SK-N-MC (cell line): Measurements from ENCODE around the gene COA8.

Experiments
- EZH2 ChIP-seq: fragments of 200-600 bp; sonication (generic); IDR thresholded peaks from one replicate; pipeline ENCODE4 v1.6.1; 2017; ENCODE audit warnings: antibody characterized with exemption
- POLR2AphosphoS5 ChIP-seq: IDR thresholded peaks from 2 replicates; pipeline ENCODE4 v1.6.1; 2012; ENCODE audit warnings: mild to moderate bottlenecking, low read depth, low read length, borderline replicate concordance

- TF ChIP-seq EZH2 (no peak), POLR2AphosphoS5 (no peak)
These were observed 10.5 kb upstream of the COA8 start for GRCh38 chr14:103552011-103552845.
